IMR-90 (cell line): ENCODE results near the gene TECTA. TPM values are rescaled to one million over a fixed set of nuclear protein-coding genes. Genes with fewer than 3 reads are reported as not detected.

Source experiments
- ATAC-seq: fragments of 200-7000 bp; cut with Tn5 transposase; 2 replicates; pipeline ENCODE4 v1.9.1; 2020; ENCODE audit warnings: low read depth, mild to moderate bottlenecking, moderate library complexity
- BruUV-seq: library from RNA; stranded (reverse); fragments of 400-500 nt; replicated peaks from 2 replicates; lab custom pipeline; 2021; lab: Mats Ljungman, UMichigan
- CTCF ChIA-PET: fragments of 300-600 bp; formaldehyde crosslinking; extraction: SDS; loops from one replicate; lab custom pipeline; 2021; ENCODE audit warnings: antibody characterized with exemption; lab: Yijun Ruan, JAX
- POLR2A ChIA-PET: fragments of 300-600 bp; sonication (Branson Sonifier 250); formaldehyde crosslinking; loops from one replicate; lab custom pipeline; 2022; ENCODE audit warnings: antibody characterized with exemption; ENCODE audit not compliant: unreplicated experiment; lab: Charles Lee
- DNase-seq: peaks from one replicate; pipeline ENCODE4 v3.0.0; 2013
- H2AFZ ChIP-seq: replicated peaks from 2 replicates; pipeline ENCODE3; 2013; ENCODE audit warnings: low read length, mild to moderate bottlenecking; ENCODE audit not compliant: poor library complexity
- H2AK5ac ChIP-seq: 2 replicates; pipeline ENCODE4 v1.6.1; 2013; ENCODE audit warnings: low read depth, low read length, inconsistent platforms
- H2AK9ac ChIP-seq: replicated peaks from 2 replicates; pipeline ENCODE3; 2013; ENCODE audit warnings: mild to moderate bottlenecking, low read depth, low read length, moderate library complexity; ENCODE audit not compliant: poor library complexity
- H2BK120ac ChIP-seq: 2 replicates; pipeline ENCODE4 v1.6.1; 2013; ENCODE audit warnings: low read depth, low read length, inconsistent platforms
- H2BK15ac ChIP-seq: 3 replicates; pipeline ENCODE4 v1.6.1; 2013; ENCODE audit warnings: low read depth, low read length, inconsistent platforms
- H2BK20ac ChIP-seq: 2 replicates; pipeline ENCODE4 v1.6.1; 2013; ENCODE audit warnings: low read depth, mild to moderate bottlenecking, inconsistent platforms, low read length, moderate library complexity
- H2BK5ac ChIP-seq: 2 replicates; pipeline ENCODE4 v1.6.1; 2013; ENCODE audit warnings: mild to moderate bottlenecking, low read depth, low read length, inconsistent platforms; ENCODE audit not compliant: poor library complexity, severe bottlenecking
- H3K14ac ChIP-seq: replicated peaks from 2 replicates; pipeline ENCODE4 v1.6.1; 2013; ENCODE audit warnings: low read depth, low read length, inconsistent platforms
- H3K18ac ChIP-seq: 2 replicates; pipeline ENCODE4 v1.6.1; 2013; ENCODE audit warnings: low read depth, low read length, control low read depth
- H3K23ac ChIP-seq: 2 replicates; pipeline ENCODE4 v1.6.1; 2013; ENCODE audit warnings: low read depth, low read length, inconsistent platforms
- H3K27ac ChIP-seq: 2 replicates; pipeline ENCODE4 v1.5.1; 2013; ENCODE audit warnings: mild to moderate bottlenecking, control low read depth, low read length; ENCODE audit not compliant: insufficient read depth
- H3K27me3 ChIP-seq: 2 replicates; pipeline ENCODE4 v1.6.1; 2013; ENCODE audit warnings: low read length; ENCODE audit not compliant: control insufficient read depth, insufficient read depth
- H3K36me3 ChIP-seq: 2 replicates; pipeline ENCODE4 v1.6.1; 2013; ENCODE audit warnings: low read length, mixed read lengths; ENCODE audit not compliant: control insufficient read depth, insufficient read depth
- H3K4ac ChIP-seq: 2 replicates; pipeline ENCODE4 v1.6.1; 2013; ENCODE audit warnings: low read depth, low read length, inconsistent platforms
- H3K4me1 ChIP-seq: 2 replicates; pipeline ENCODE4 v1.6.1; 2013; ENCODE audit warnings: low read length, mixed read lengths; ENCODE audit not compliant: control insufficient read depth, insufficient read depth
- H3K4me2 ChIP-seq: 2 replicates; pipeline ENCODE4 v1.6.1; 2013; ENCODE audit warnings: low read depth, mild to moderate bottlenecking, control low read depth, low read length, moderate library complexity
- H3K4me3 ChIP-seq: 2 replicates; pipeline ENCODE4 v1.5.1; 2013; ENCODE audit warnings: low read depth, mild to moderate bottlenecking, control low read depth, low read length, moderate library complexity; ENCODE audit not compliant: insufficient read depth
- H3K56ac ChIP-seq: 2 replicates; pipeline ENCODE4 v1.6.1; 2013; ENCODE audit warnings: low read length, inconsistent platforms; ENCODE audit not compliant: insufficient read depth; ENCODE audit errors: extremely low read depth
- H3K79me1 ChIP-seq, 2 experiments: 2 replicates each; pipeline ENCODE4 v1.6.1; 2013; ENCODE audit warnings: low read length in 2 of 2, inconsistent platforms in 1 of 2, low read depth in 1 of 2
- H3K9ac ChIP-seq: 2 replicates; pipeline ENCODE4 v1.6.1; 2013; ENCODE audit warnings: low read depth, low read length, control low read depth
- H3K9me1 ChIP-seq: 2 replicates; pipeline ENCODE4 v1.6.1; 2013; ENCODE audit warnings: low read length, inconsistent platforms; ENCODE audit not compliant: insufficient read depth
- H3K9me3 ChIP-seq: 2 replicates; pipeline ENCODE4 v1.6.1; 2013; ENCODE audit warnings: low read length; ENCODE audit not compliant: control insufficient read depth, insufficient read depth
- H4K20me1 ChIP-seq: 2 replicates; pipeline ENCODE4 v1.6.1; 2013; ENCODE audit warnings: low read length, inconsistent platforms; ENCODE audit not compliant: insufficient read depth
- H4K5ac ChIP-seq: 2 replicates; pipeline ENCODE4 v1.6.1; 2013; ENCODE audit warnings: mild to moderate bottlenecking, low read depth, low read length, control low read depth
- H4K8ac ChIP-seq, 2 experiments: 2 replicates each; pipeline ENCODE4 v1.6.1; 2013; ENCODE audit warnings: low read depth in 2 of 2, low read length in 2 of 2, control low read depth in 1 of 2, inconsistent platforms in 1 of 2
- H4K91ac ChIP-seq: 2 replicates; pipeline ENCODE4 v1.6.1; 2013; ENCODE audit warnings: low read depth, low read length, inconsistent platforms; ENCODE audit not compliant: insufficient read depth
- BHLHE40 ChIP-seq: fragments of 150-350 bp; IDR thresholded peaks from 2 replicates; pipeline ENCODE4 v1.6.1; 2016; ENCODE audit warnings: mild to moderate bottlenecking, low read depth, low read length
- CEBPB ChIP-seq: IDR thresholded peaks from 2 replicates; pipeline ENCODE4 v1.6.1; 2012; ENCODE audit warnings: low read depth, low read length, improper control_type of control experiment
- CTCF ChIP-seq: conservative IDR thresholded peaks from 2 replicates; pipeline ENCODE4 v1.5.1; 2012; ENCODE audit warnings: mild to moderate bottlenecking, low read depth, low read length, improper control_type of control experiment
- FOS ChIP-seq: fragments of 150-350 bp; IDR thresholded peaks from 2 replicates; pipeline ENCODE4 v1.6.1; 2016; ENCODE audit warnings: low read depth, low read length
- MAFK ChIP-seq: IDR thresholded peaks from 2 replicates; pipeline ENCODE4 v1.6.1; 2012; ENCODE audit warnings: low read depth, low read length, improper control_type of control experiment
- RAD21 ChIP-seq: IDR thresholded peaks from 2 replicates; pipeline ENCODE4 v1.6.1; 2012; ENCODE audit warnings: low read length, improper control_type of control experiment
- WGBS, 2 experiments: methylation state at CpG; one replicate each; pipeline versions ENCODE4 v1.1.5 to v1.1.7; 2013; ENCODE audit warnings: missing lambda C conversion rate in 2 of 2; ENCODE audit not compliant: insufficient read length in 1 of 2; ENCODE audit errors: extremely low coverage in 2 of 2; 5-methylcytosine and 5-hydroxymethylcytosine counted together
- dilution Hi-C: fragments of 300-500 bp; cut with HindIII; formaldehyde crosslinking; loops from one replicate; pipeline ENCODE4 v1.14.3; 2018; ENCODE audit warnings: low sequenced_read_pairs; ENCODE audit not compliant: unreplicated experiment
- in situ Hi-C: fragments of 300-500 bp; cut with MboI; formaldehyde crosslinking; loops from 3 replicates; pipeline ENCODE4 v1.14.3; 2019; ENCODE audit warnings: low sequenced_read_pairs, inconsistent platforms, mixed read lengths
- intact Hi-C: fragments of 100-400 bp; cut with micrococcal nuclease; formaldehyde crosslinking; loops from 2 replicates; pipeline ENCODE4 v1.10.0; 2022
- polyA plus RNA-seq, 3 experiments: library from polyadenylated mRNA; depleted of rRNA; stranded (reverse); fragments of >200 nt; gene quantifications; 2 replicates each; pipeline ENCODE4 v1.2.3, GENCODE V29; 2012; ENCODE audit warnings: low replicate concordance in 1 of 3
- total RNA-seq: library from RNA; depleted of rRNA; stranded (reverse); fragments of >200 nt; gene quantifications from 2 replicates; pipeline ENCODE4 v1.2.3, GENCODE V29; 2012
- TF ChIP-seq, protein P1 (sequence below): fragments of 150-350 bp; IDR thresholded peaks from 2 replicates; pipeline ENCODE4 v1.6.1; 2016; ENCODE audit warnings: low read depth, mild to moderate bottlenecking, low read length, moderate library complexity, borderline replicate concordance

TECTA gene
- total and polyA plus RNA-seq, 2 of the 4 experiments (the other 2 are of a cell fraction), result 0.17 to 0.18 TPM

- WGBS, 2 experiments, result 61% methylated on average over 3 of the region's 13 CpGs; no CpG with 5 or more reads in 1 of the 2 experiments
- dilution Hi-C loops, result no loop called here
These were observed 53.7 kb downstream of the TECTA start for GRCh38 chr11:121154486-121155314.

More at GRCh38 chr11:121154486-121155314, 53.7 kb downstream of the TECTA start:
- H3K9me3 ChIP-seq, result no peaks in the 10 kb centered on the region; the same call in 1 of the 2 replicates
- no peaks in the 10 kb centered on the region for H3K9me1 ChIP-seq
- no peak overlapping the region for H2BK20ac ChIP-seq
- TF ChIP-seq MAFK (no peak), RAD21 (no peak), CEBPB (no peak), BHLHE40 (no peak), FOS (no peak), CTCF (no peak)
- TF ChIP-seq, protein P1, sequence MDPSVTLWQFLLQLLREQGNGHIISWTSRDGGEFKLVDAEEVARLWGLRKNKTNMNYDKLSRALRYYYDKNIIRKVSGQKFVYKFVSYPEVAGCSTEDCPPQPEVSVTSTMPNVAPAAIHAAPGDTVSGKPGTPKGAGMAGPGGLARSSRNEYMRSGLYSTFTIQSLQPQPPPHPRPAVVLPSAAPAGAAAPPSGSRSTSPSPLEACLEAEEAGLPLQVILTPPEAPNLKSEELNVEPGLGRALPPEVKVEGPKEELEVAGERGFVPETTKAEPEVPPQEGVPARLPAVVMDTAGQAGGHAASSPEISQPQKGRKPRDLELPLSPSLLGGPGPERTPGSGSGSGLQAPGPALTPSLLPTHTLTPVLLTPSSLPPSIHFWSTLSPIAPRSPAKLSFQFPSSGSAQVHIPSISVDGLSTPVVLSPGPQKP, result no peak
- ChIA-PET CTCF (no interaction called here), POLR2A (no interaction called here)
- no peak overlapping the region for H2BK15ac ChIP-seq
- no peak overlapping the region for H4K91ac ChIP-seq
- H3K79me1 ChIP-seq, result no peaks in the 10 kb centered on the region
- no peak overlapping the region for H2AK5ac ChIP-seq
- no peak overlapping the region for H3K9ac ChIP-seq
- H3K27me3 ChIP-seq, result peaks cover 4% of the 10 kb centered on the region; the same call in 1 of the 2 replicates
- ATAC-seq, result no peak
- H3K36me3 ChIP-seq, result no peaks in the 10 kb centered on the region
- in situ Hi-C loops (no loop called here), intact Hi-C loops (no loop called here)
- H3K4ac ChIP-seq, result no peak overlapping the region
- no peak overlapping the region for H3K4me2 ChIP-seq
- H4K5ac ChIP-seq, result no peak overlapping the region
- no peak overlapping the region for H3K27ac ChIP-seq
- no peaks in the 10 kb centered on the region for H4K20me1 ChIP-seq
- H3K4me1 ChIP-seq, result no peaks in the 10 kb centered on the region
- H3K56ac ChIP-seq, result no peak overlapping the region
- no peak overlapping the region for H3K4me3 ChIP-seq
- H2AK9ac ChIP-seq, result no peak overlapping the region
- no peak overlapping the region for H2AFZ ChIP-seq
- no peak overlapping the region for H2BK5ac ChIP-seq
- no peak overlapping the region for H4K8ac ChIP-seq
- BruUV-seq, result no TSS peak
- no peak overlapping the region for H3K18ac ChIP-seq
- H2BK120ac ChIP-seq, result no peak overlapping the region
- no peak overlapping the region for H3K14ac ChIP-seq
- no peak for DNase-seq
- no peak overlapping the region for H3K23ac ChIP-seq
